HEK293 (cell line): ENCODE data around the gene TMEM63B.

Experiments
- CTCF ChIP-seq: fragments of 450-650 bp; formaldehyde crosslinking; IDR thresholded peaks from 2 replicates; pipeline ENCODE4 v1.5.1; 2016; ENCODE audit warnings: missing biosample characterization, missing genetic modification characterization
- KLF17 ChIP-seq: fragments of 450-650 bp; formaldehyde crosslinking; IDR thresholded peaks from 2 replicates; pipeline ENCODE4 v1.5.1; 2016; ENCODE audit warnings: missing biosample characterization, missing genetic modification characterization
- KLF8 ChIP-seq: fragments of 450-650 bp; formaldehyde crosslinking; IDR thresholded peaks from 2 replicates; pipeline ENCODE4 v1.5.1; 2016; ENCODE audit warnings: missing biosample characterization, missing genetic modification characterization
- PRDM1 ChIP-seq: fragments of 450-650 bp; formaldehyde crosslinking; IDR thresholded peaks from 2 replicates; pipeline ENCODE4; 2016; ENCODE audit warnings: missing biosample characterization, missing genetic modification characterization
- RBAK ChIP-seq: fragments of 450-650 bp; formaldehyde crosslinking; IDR thresholded peaks from 2 replicates; pipeline ENCODE4 v1.5.1; 2016; ENCODE audit warnings: missing biosample characterization, missing genetic modification characterization
- SCRT1 ChIP-seq: fragments of 450-650 bp; formaldehyde crosslinking; IDR thresholded peaks from 2 replicates; pipeline ENCODE4 v1.5.1; 2016; ENCODE audit warnings: missing biosample characterization, missing genetic modification characterization, borderline replicate concordance
- SCRT2 ChIP-seq: fragments of 450-650 bp; formaldehyde crosslinking; IDR thresholded peaks from 2 replicates; pipeline ENCODE4 v1.5.1; 2016; ENCODE audit warnings: missing biosample characterization, missing genetic modification characterization
- ZBTB20 ChIP-seq: fragments of 450-650 bp; formaldehyde crosslinking; IDR thresholded peaks from 2 replicates; pipeline ENCODE4 v1.5.1; 2016; ENCODE audit warnings: missing biosample characterization, missing genetic modification characterization
- ZBTB6 ChIP-seq: fragments of 450-650 bp; formaldehyde crosslinking; IDR thresholded peaks from 2 replicates; pipeline ENCODE4 v1.5.1; 2017; ENCODE audit warnings: missing biosample characterization, missing genetic modification characterization
- ZNF10 ChIP-seq: fragments of 450-650 bp; formaldehyde crosslinking; IDR thresholded peaks from 2 replicates; pipeline ENCODE4 v1.5.1; 2017; ENCODE audit warnings: missing biosample characterization, missing genetic modification characterization
- ZNF112 ChIP-seq: fragments of 450-650 bp; formaldehyde crosslinking; IDR thresholded peaks from 2 replicates; pipeline ENCODE4 v1.5.0; 2017; ENCODE audit warnings: missing biosample characterization, missing genetic modification characterization
- ZNF146 ChIP-seq: fragments of 450-650 bp; formaldehyde crosslinking; IDR thresholded peaks from 2 replicates; pipeline ENCODE4 v1.5.1; 2016; ENCODE audit warnings: missing biosample characterization, missing genetic modification characterization
- ZNF16 ChIP-seq: fragments of 450-650 bp; formaldehyde crosslinking; IDR thresholded peaks from 2 replicates; pipeline ENCODE4 v1.5.1; 2016; ENCODE audit warnings: low read depth, missing biosample characterization, missing genetic modification characterization
- ZNF175 ChIP-seq: fragments of 450-650 bp; formaldehyde crosslinking; IDR thresholded peaks from 2 replicates; pipeline ENCODE4 v1.5.1; 2016; ENCODE audit warnings: missing biosample characterization, missing genetic modification characterization
- ZNF19 ChIP-seq: fragments of 450-650 bp; formaldehyde crosslinking; IDR thresholded peaks from 2 replicates; pipeline ENCODE4; 2016; ENCODE audit warnings: missing biosample characterization, missing genetic modification characterization, low read depth
- ZNF221 ChIP-seq: fragments of 450-650 bp; formaldehyde crosslinking; IDR thresholded peaks from 2 replicates; pipeline ENCODE4 v1.5.1; 2017; ENCODE audit warnings: missing biosample characterization, missing genetic modification characterization, borderline replicate concordance
- ZNF24 ChIP-seq: fragments of 450-650 bp; formaldehyde crosslinking; IDR thresholded peaks from 2 replicates; pipeline ENCODE4 v1.5.1; 2016; ENCODE audit warnings: missing biosample characterization, missing genetic modification characterization
- ZNF248 ChIP-seq: fragments of 450-650 bp; formaldehyde crosslinking; IDR thresholded peaks from 2 replicates; pipeline ENCODE4 v1.5.1; 2017; ENCODE audit warnings: missing biosample characterization, missing genetic modification characterization
- ZNF366 ChIP-seq: fragments of 450-650 bp; formaldehyde crosslinking; conservative IDR thresholded peaks from 2 replicates; pipeline ENCODE4 v1.5.1; 2016; ENCODE audit warnings: missing biosample characterization, missing genetic modification characterization
- ZNF398 ChIP-seq: fragments of 450-650 bp; formaldehyde crosslinking; IDR thresholded peaks from 2 replicates; pipeline ENCODE4 v1.5.1; 2017; ENCODE audit warnings: missing biosample characterization, missing genetic modification characterization
- ZNF404 ChIP-seq: fragments of 450-650 bp; formaldehyde crosslinking; IDR thresholded peaks from 2 replicates; pipeline ENCODE4 v1.5.1; 2017; ENCODE audit warnings: missing biosample characterization, missing genetic modification characterization
- ZNF416 ChIP-seq: fragments of 450-650 bp; formaldehyde crosslinking; IDR thresholded peaks from 2 replicates; pipeline ENCODE4 v1.5.1; 2016; ENCODE audit warnings: missing biosample characterization, missing genetic modification characterization
- ZNF423 ChIP-seq: fragments of 450-650 bp; formaldehyde crosslinking; IDR thresholded peaks from 2 replicates; pipeline ENCODE4 v1.5.1; 2016; ENCODE audit warnings: missing biosample characterization, missing genetic modification characterization
- ZNF529 ChIP-seq: fragments of 450-650 bp; formaldehyde crosslinking; IDR thresholded peaks from 2 replicates; pipeline ENCODE4 v1.5.1; 2017; ENCODE audit warnings: missing genetic modification characterization, missing biosample characterization; ENCODE audit not compliant: insufficient replicate concordance
- ZNF561 ChIP-seq: fragments of 450-650 bp; IDR thresholded peaks from 2 replicates; pipeline ENCODE4 v1.5.1; 2018; ENCODE audit warnings: missing biosample characterization, missing genetic modification characterization, borderline replicate concordance
- ZNF571 ChIP-seq: fragments of 450-650 bp; formaldehyde crosslinking; IDR thresholded peaks from 2 replicates; pipeline ENCODE4 v1.5.0; 2017; ENCODE audit warnings: missing biosample characterization, missing genetic modification characterization
- ZNF580 ChIP-seq: fragments of 450-650 bp; formaldehyde crosslinking; IDR thresholded peaks from 2 replicates; pipeline ENCODE4 v1.5.1; 2016; ENCODE audit warnings: missing biosample characterization, missing genetic modification characterization
- ZNF585B ChIP-seq: fragments of 450-650 bp; formaldehyde crosslinking; IDR thresholded peaks from 2 replicates; pipeline ENCODE4 v1.5.1; 2016; ENCODE audit warnings: missing biosample characterization, missing genetic modification characterization
- ZNF629 ChIP-seq: fragments of 450-650 bp; formaldehyde crosslinking; IDR thresholded peaks from 2 replicates; pipeline ENCODE4 v1.5.1; 2017; ENCODE audit warnings: missing biosample characterization, missing genetic modification characterization
- ZNF654 ChIP-seq: fragments of 450-650 bp; formaldehyde crosslinking; IDR thresholded peaks from 2 replicates; pipeline ENCODE4 v1.5.1; 2016; ENCODE audit warnings: low read depth, missing biosample characterization, missing genetic modification characterization
- ZNF670 ChIP-seq: fragments of 450-650 bp; formaldehyde crosslinking; IDR thresholded peaks from 2 replicates; pipeline ENCODE4 v1.5.1; 2016; ENCODE audit warnings: missing biosample characterization, missing genetic modification characterization, low read depth
- ZNF701 ChIP-seq: fragments of 450-650 bp; formaldehyde crosslinking; IDR thresholded peaks from 2 replicates; pipeline ENCODE4 v1.5.1; 2016; ENCODE audit warnings: missing biosample characterization, missing genetic modification characterization
- ZNF704 ChIP-seq: fragments of 450-650 bp; formaldehyde crosslinking; IDR thresholded peaks from 2 replicates; pipeline ENCODE4 v1.5.1; 2016; ENCODE audit warnings: missing biosample characterization, missing genetic modification characterization
- ZNF830 ChIP-seq: fragments of 450-650 bp; IDR thresholded peaks from 2 replicates; pipeline ENCODE4 v1.5.0; 2018; ENCODE audit warnings: missing biosample characterization, missing genetic modification characterization, low read depth, mild to moderate bottlenecking, moderate library complexity
- ZNF837 ChIP-seq: fragments of 450-650 bp; formaldehyde crosslinking; IDR thresholded peaks from 2 replicates; pipeline ENCODE4 v1.5.1; 2016; ENCODE audit warnings: missing biosample characterization, missing genetic modification characterization

The TMEM63B gene

GRCh38 chr6:44151348-44152108, 24.2 kb downstream of the TMEM63B start (continued):
- TF ChIP-seq RBAK (no peak), ZNF175 (no peak), ZNF16 (tag by site-specific recombination) (no peak), ZNF416 (tag by site-specific recombination) (no peak), ZBTB20 (tag by site-specific recombination) (no peak), ZNF19 (tag by site-specific recombination) (no peak), ZNF704 (no peak), ZNF146 (no peak), ZNF221 (tag by site-specific recombination) (no peak), PRDM1 (no peak), ZNF580 (tag by site-specific recombination) (no peak), SCRT1 (peak; percentile 89), ZNF10 (tag by site-specific recombination) (no peak), ZNF571 (tag by site-specific recombination) (no peak), ZNF701 (tag by site-specific recombination) (no peak), ZBTB6 (tag by site-specific recombination) (no peak), ZNF366 (tag by site-specific recombination) (no peak), ZNF529 (peak; percentile 91), ZNF561 (peak; percentile 47; the same call in 1 of the 2 replicates), KLF8 (tag by site-specific recombination) (0 out of 2 replicates have a peak, but pooled peaks have one; percentile 25), ZNF398 (no peak), ZNF248 (tag by site-specific recombination) (no peak), ZNF112 (tag by site-specific recombination) (no peak), SCRT2 (tag by site-specific recombination) (peak; percentile 92), KLF17 (tag by site-specific recombination) (peak; percentile 55; the same call in 1 of the 2 replicates), ZNF654 (tag by site-specific recombination) (peak; percentile 31), ZNF24 (tag by site-specific recombination) (no peak), ZNF629 (tag by site-specific recombination) (peak; percentile 73), ZNF837 (tag by site-specific recombination) (no peak), ZNF670 (tag by site-specific recombination) (no peak), ZNF423 (tag by site-specific recombination) (no peak), ZNF830 (tag by site-specific recombination) (no peak), ZNF585B (tag by site-specific recombination) (no peak), ZNF404 (tag by site-specific recombination) (no peak), CTCF (tag by site-specific recombination) (peak; percentile 99)
